ENCODE data around the gene GPR18. TPM values are rescaled to one million over a fixed set of nuclear protein-coding genes. Genes with fewer than 3 reads are reported as not detected.

GPR18 gene
- polyA plus RNA-seq, 1 donor (not counting 4 experiments of a cell fraction or from before 2014, with no cell fraction given), result not detected

DNA sequence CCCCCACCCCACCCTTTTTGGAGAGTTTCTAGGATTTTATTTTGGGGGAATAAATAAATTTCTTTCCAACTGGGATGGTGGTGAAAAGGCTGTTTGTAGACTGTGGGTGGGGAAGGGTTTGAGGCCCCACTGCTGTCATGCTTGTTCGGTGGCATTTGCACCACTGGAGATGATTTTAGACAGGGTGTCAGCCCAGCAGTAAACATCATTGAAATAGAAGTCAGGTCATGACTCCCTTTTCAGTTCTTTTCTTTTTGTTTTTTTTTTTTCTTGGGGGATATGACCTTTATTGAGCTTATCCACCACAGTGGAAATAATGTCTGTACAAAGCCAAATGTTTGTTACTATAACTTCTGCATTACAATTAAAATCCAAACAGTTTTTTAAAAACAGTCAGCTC, 43.4 kb downstream of the GPR18 start:
- H3K9me1 ChIP-seq (ENCODE audit: control insufficient read depth, extremely low read depth, insufficient read depth, low read length), result no peaks in the 10 kb centered on the region
- TF ChIP-seq, protein P1, sequence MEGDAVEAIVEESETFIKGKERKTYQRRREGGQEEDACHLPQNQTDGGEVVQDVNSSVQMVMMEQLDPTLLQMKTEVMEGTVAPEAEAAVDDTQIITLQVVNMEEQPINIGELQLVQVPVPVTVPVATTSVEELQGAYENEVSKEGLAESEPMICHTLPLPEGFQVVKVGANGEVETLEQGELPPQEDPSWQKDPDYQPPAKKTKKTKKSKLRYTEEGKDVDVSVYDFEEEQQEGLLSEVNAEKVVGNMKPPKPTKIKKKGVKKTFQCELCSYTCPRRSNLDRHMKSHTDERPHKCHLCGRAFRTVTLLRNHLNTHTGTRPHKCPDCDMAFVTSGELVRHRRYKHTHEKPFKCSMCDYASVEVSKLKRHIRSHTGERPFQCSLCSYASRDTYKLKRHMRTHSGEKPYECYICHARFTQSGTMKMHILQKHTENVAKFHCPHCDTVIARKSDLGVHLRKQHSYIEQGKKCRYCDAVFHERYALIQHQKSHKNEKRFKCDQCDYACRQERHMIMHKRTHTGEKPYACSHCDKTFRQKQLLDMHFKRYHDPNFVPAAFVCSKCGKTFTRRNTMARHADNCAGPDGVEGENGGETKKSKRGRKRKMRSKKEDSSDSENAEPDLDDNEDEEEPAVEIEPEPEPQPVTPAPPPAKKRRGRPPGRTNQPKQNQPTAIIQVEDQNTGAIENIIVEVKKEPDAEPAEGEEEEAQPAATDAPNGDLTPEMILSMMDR (optimal IDR thresholded peaks at IDR 0.05 in 1 of 3, IDR thresholded peaks at IDR 0.05 in 1 of 3, conservative IDR thresholded peaks at IDR 0.05 in 1 of 3; ENCODE audit: extremely low read depth in 1 of 3, insufficient read depth in 2 of 3, low read length in 3 of 3), result no peak
- no peak for TF ChIP-seq EZH2 (IDR thresholded peaks at IDR 0.05; ENCODE audit: low read length)
- DNase-seq (ENCODE audit: low read depth, low spot score), result no peak
- H4K20me1 ChIP-seq (ENCODE audit: control insufficient read depth, extremely low read depth, insufficient read depth, low read length), result no peaks in the 10 kb centered on the region
- no peaks in the 10 kb centered on the region for H3K27me3 ChIP-seq (ENCODE audit: control insufficient read depth, extremely low read depth, insufficient read depth, low read length)
- H3K36me3 ChIP-seq (ENCODE audit: control insufficient read depth in 2 of 2, extremely low read depth in 1 of 2, insufficient read depth in 2 of 2, low read length in 2 of 2), result peaks cover 0 to 3% of the 10 kb centered on the region in 2 experiments
- H3K4me1 ChIP-seq (ENCODE audit: control insufficient read depth, extremely low read depth, insufficient read depth, low read length), result peaks cover 47% of the 10 kb centered on the region
- peaks cover 66% of the 10 kb centered on the region for H3K79me2 ChIP-seq (ENCODE audit: control insufficient read depth, insufficient read depth, low read length)
- H3K9me3 ChIP-seq (ENCODE audit: control insufficient read depth, low read depth, low read length), result no peaks in the 10 kb centered on the region
- no peak for FAIRE-seq
- H3K4me2 ChIP-seq (ENCODE audit: control insufficient read depth, extremely low read depth, insufficient read depth, low read depth, low read length), result peak overlapping the region; percentile 84
- peak overlapping the region in 1 of 3 experiments; percentile 8 for H3K4me3 ChIP-seq (ENCODE audit: control insufficient read depth in 2 of 3, extremely low read depth in 1 of 3, insufficient read depth in 2 of 3, low read depth in 1 of 3, low read length in 3 of 3)
- no peak overlapping the region for H2AFZ ChIP-seq (ENCODE audit: control insufficient read depth, low read length)
- dilution Hi-C loops (cut with MboI; ENCODE audit: extremely low pct_ligation_motif_present, low sequenced_read_pairs), result no loop called here
- no peak overlapping the region for H3K9ac ChIP-seq (ENCODE audit: control insufficient read depth, extremely low read depth, insufficient read depth, low read length)
- H3K27ac ChIP-seq (ENCODE audit: control insufficient read depth, insufficient read depth, low read length), result peak overlapping the region; percentile 19

DNA sequence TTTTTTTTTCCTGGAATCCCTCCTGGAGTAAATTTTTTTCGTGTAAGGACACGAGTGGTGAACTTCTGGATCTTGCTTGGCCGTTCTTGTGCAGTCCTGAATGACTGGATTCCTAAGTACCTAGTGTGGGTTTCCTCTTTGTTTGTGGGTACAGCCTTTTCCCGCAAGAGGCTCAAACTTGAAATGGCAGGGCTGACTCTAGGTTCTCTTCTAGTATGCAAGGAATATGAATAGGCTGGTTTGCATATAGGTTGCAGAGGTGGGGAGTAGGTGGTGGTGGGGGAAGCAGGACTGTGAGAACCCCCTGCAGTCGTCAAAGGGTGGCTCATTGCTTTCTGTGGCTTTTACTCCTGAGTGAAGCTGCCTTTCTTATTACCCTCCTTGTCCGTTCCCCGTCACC, 43.9 kb downstream of the GPR18 start:
- Histone ChIP-seq H3K9ac (ENCODE audit: control insufficient read depth, extremely low read depth, insufficient read depth, low read length) (no peak overlapping the region), H3K9me1 (ENCODE audit: control insufficient read depth, extremely low read depth, insufficient read depth, low read length) (no peaks in the 10 kb centered on the region), H3K4me2 (ENCODE audit: control insufficient read depth, extremely low read depth, insufficient read depth, low read depth, low read length) (peak overlapping the region; percentile 84), H3K27ac (ENCODE audit: control insufficient read depth, insufficient read depth, low read length) (peak overlapping the region; percentile 19), H3K79me2 (ENCODE audit: control insufficient read depth, insufficient read depth, low read length) (peaks cover 66% of the 10 kb centered on the region), H3K36me3 (ENCODE audit: control insufficient read depth in 2 of 2, extremely low read depth in 1 of 2, insufficient read depth in 2 of 2, low read length in 2 of 2) (peaks cover 0 to 3% of the 10 kb centered on the region in 2 experiments), H3K27me3 (ENCODE audit: control insufficient read depth, extremely low read depth, insufficient read depth, low read length) (no peaks in the 10 kb centered on the region), H3K4me1 (ENCODE audit: control insufficient read depth, extremely low read depth, insufficient read depth, low read length) (peaks cover 43% of the 10 kb centered on the region), H2AFZ (ENCODE audit: control insufficient read depth, low read length) (no peak overlapping the region), H3K9me3 (ENCODE audit: control insufficient read depth, low read depth, low read length) (no peaks in the 10 kb centered on the region), H4K20me1 (ENCODE audit: control insufficient read depth, extremely low read depth, insufficient read depth, low read length) (no peaks in the 10 kb centered on the region), H3K4me3 (ENCODE audit: control insufficient read depth in 2 of 3, extremely low read depth in 1 of 3, insufficient read depth in 2 of 3, low read depth in 1 of 3, low read length in 3 of 3) (peak overlapping the region in 1 of 3 experiments; percentile 8)
- dilution Hi-C loops (cut with MboI; ENCODE audit: extremely low pct_ligation_motif_present, low sequenced_read_pairs), result no loop called here
- DNase-seq (ENCODE audit: low read depth, low spot score) (no peak), FAIRE-seq (peak; percentile 80)
- TF ChIP-seq, protein P1 (optimal IDR thresholded peaks at IDR 0.05 in 1 of 3, IDR thresholded peaks at IDR 0.05 in 1 of 3, conservative IDR thresholded peaks at IDR 0.05 in 1 of 3; ENCODE audit: extremely low read depth in 1 of 3, insufficient read depth in 2 of 3, low read length in 3 of 3), result no peak
- no peak for TF ChIP-seq EZH2 (IDR thresholded peaks at IDR 0.05; ENCODE audit: low read length)

Measured in keratinocyte (primary cell).